SK-N-SH (cell line): ENCODE results near the gene TUBGCP5. TPM values are rescaled to one million over a fixed set of nuclear protein-coding genes. Genes with fewer than 3 reads are reported as not detected.

Experiments used
- CTCF ChIA-PET: fragments of 300-600, 350-600 bp; formaldehyde crosslinking; extraction: SDS; loops from one replicate; lab custom pipeline; 2021; lab: Yijun Ruan, JAX
- POLR2A ChIA-PET: fragments of 350-600 bp; sonication (Branson Sonifier 250); formaldehyde crosslinking; extraction: SDS; loops from one replicate; lab custom pipeline; 2020; ENCODE audit warnings: antibody characterized with exemption, inconsistent platforms; lab: Yijun Ruan, JAX
- DNase-seq: peaks from one replicate; pipeline ENCODE4 v3.0.0; 2012
- H2AFZ ChIP-seq: fragments of 200-600 bp; sonication (generic); 2 replicates; pipeline ENCODE4 v1.8.1; 2016; ENCODE audit warnings: antibody characterized with exemption, mild to moderate bottlenecking, low read depth
- H3F3A ChIP-seq: fragments of 200-600 bp; sonication (generic); replicated peaks from 2 replicates; pipeline ENCODE3; 2016; ENCODE audit warnings: antibody characterized with exemption, mild to moderate bottlenecking; ENCODE audit not compliant: insufficient read depth
- H3K27ac ChIP-seq, 2 experiments: fragments of 200-500 bp in 1 of 2; fragments of 200-600 bp in 1 of 2; sonication (Bioruptor generic) in 1 of 2; sonication (generic), shearing (Covaris generic) in 1 of 2; 2 replicates each; pipeline versions ENCODE4 v1.5.1 to v1.6.1; 2014 to 2016; ENCODE audit warnings: low read depth in 2 of 2, inconsistent platforms in 1 of 2, low read length in 1 of 2, mild to moderate bottlenecking in 1 of 2, mixed read lengths in 1 of 2
- H3K27me3 ChIP-seq: fragments of 200-600 bp; sonication (generic), shearing (Covaris generic); 2 replicates; pipeline ENCODE4 v1.6.1; 2016; ENCODE audit warnings: mixed run types; ENCODE audit not compliant: insufficient read depth
- H3K36me3 ChIP-seq, 2 experiments: fragments of 200-500 bp in 1 of 2; fragments of 200-600 bp in 1 of 2; sonication (Bioruptor generic) in 1 of 2; sonication (generic) in 1 of 2; replicated peaks in 1 of 2; 2 replicates each; pipeline versions ENCODE3 to v1.5.1; 2014 to 2016; ENCODE audit warnings: low read length in 1 of 2, mild to moderate bottlenecking in 1 of 2; ENCODE audit not compliant: insufficient read depth in 2 of 2, control insufficient read depth in 1 of 2
- H3K4me1 ChIP-seq, 2 experiments: fragments of 200-500 bp in 1 of 2; fragments of 200-600 bp in 1 of 2; sonication (Bioruptor generic) in 1 of 2; sonication (generic), shearing (Covaris generic) in 1 of 2; 2 replicates each; pipeline versions ENCODE4 v1.5.1 to v1.6.1; 2014 to 2016; ENCODE audit warnings: low read depth in 1 of 2, low read length in 1 of 2, mixed run types in 1 of 2; ENCODE audit not compliant: insufficient read depth in 2 of 2, control insufficient read depth in 1 of 2
- H3K4me2 ChIP-seq: fragments of 200-600 bp; sonication (generic), shearing (Covaris generic); 2 replicates; pipeline ENCODE4 v1.6.1; 2017; ENCODE audit warnings: mixed run types
- H3K4me3 ChIP-seq, 2 experiments: fragments of 200-500 bp in 1 of 2; fragments of 200-600 bp in 1 of 2; sonication (Bioruptor generic) in 1 of 2; sonication (generic), shearing (Covaris generic) in 1 of 2; 2 replicates each; pipeline versions ENCODE4 v1.5.1 to v1.8.1; 2014 to 2016; ENCODE audit warnings: low read depth in 2 of 2, inconsistent platforms in 1 of 2, low read length in 1 of 2, mild to moderate bottlenecking in 1 of 2, mixed read lengths in 1 of 2, moderate library complexity in 1 of 2
- H3K79me2 ChIP-seq: fragments of 200-600 bp; sonication (generic); 2 replicates; pipeline ENCODE4 v1.8.1; 2017; ENCODE audit warnings: mild to moderate bottlenecking; ENCODE audit not compliant: insufficient read depth
- H3K9ac ChIP-seq: fragments of 200-600 bp; sonication (generic); 2 replicates; pipeline ENCODE4 v1.6.1; 2017; ENCODE audit warnings: mixed run types
- H3K9me2 ChIP-seq: fragments of 200-600 bp; sonication (generic); 2 replicates; pipeline ENCODE4 v1.6.1; 2017; ENCODE audit warnings: mixed run types
- H3K9me3 ChIP-seq: fragments of 200-600 bp; sonication (generic); 2 replicates; pipeline ENCODE4 v1.6.1; 2017; ENCODE audit warnings: mixed run types, mild to moderate bottlenecking, moderate library complexity
- H4K20me1 ChIP-seq: fragments of 200-600 bp; sonication (generic); 2 replicates; pipeline ENCODE4 v1.6.1; 2017; ENCODE audit warnings: mild to moderate bottlenecking, mixed run types; ENCODE audit not compliant: insufficient read depth
- CHD2 ChIP-seq: fragments of 150-350 bp; IDR thresholded peaks from 2 replicates; pipeline ENCODE4 v1.6.1; 2018; ENCODE audit warnings: low read length; ENCODE audit not compliant: partially characterized antibody
- EZH2phosphoT487 ChIP-seq: fragments of 200-600 bp; sonication (generic); IDR thresholded peaks from 2 replicates; pipeline ENCODE4 v1.6.1; 2017; ENCODE audit warnings: low read depth, mixed run types, mild to moderate bottlenecking, antibody characterized with exemption, moderate library complexity, borderline replicate concordance
- FOSL2 ChIP-seq: IDR thresholded peaks from 2 replicates; pipeline ENCODE4 v1.4.0; 2012; ENCODE audit warnings: low read depth, mild to moderate bottlenecking, moderate library complexity, borderline replicate concordance
- GABPA ChIP-seq: IDR thresholded peaks from 2 replicates; pipeline ENCODE4 v1.4.0; 2012; ENCODE audit warnings: low read depth, mild to moderate bottlenecking
- MEF2A ChIP-seq: IDR thresholded peaks from 2 replicates; pipeline ENCODE4 v1.4.0; 2012; ENCODE audit warnings: low read depth, borderline replicate concordance
- NFIC ChIP-seq: IDR thresholded peaks from 2 replicates; pipeline ENCODE4 v1.4.0; 2012; ENCODE audit warnings: borderline replicate concordance
- POLR2AphosphoS5 ChIP-seq: IDR thresholded peaks from 2 replicates; pipeline ENCODE4 v1.6.1; 2012; ENCODE audit warnings: low read depth, low read length
- RAD21 ChIP-seq: IDR thresholded peaks from 2 replicates; pipeline ENCODE4 v1.6.1; 2012; ENCODE audit warnings: mild to moderate bottlenecking, low read length
- RFX5 ChIP-seq: IDR thresholded peaks from 2 replicates; pipeline ENCODE4 v1.6.1; 2012; ENCODE audit warnings: mild to moderate bottlenecking, improper control_type of control experiment, low read length
- RXRA ChIP-seq: IDR thresholded peaks from 2 replicates; pipeline ENCODE4 v1.4.0; 2012; ENCODE audit warnings: low read depth, mild to moderate bottlenecking, borderline replicate concordance
- SMC3 ChIP-seq: IDR thresholded peaks from 2 replicates; pipeline ENCODE4 v1.6.1; 2012; ENCODE audit warnings: low read depth, low read length, improper control_type of control experiment
- TEAD4 ChIP-seq: IDR thresholded peaks from 2 replicates; pipeline ENCODE4 v1.4.0; 2012; ENCODE audit warnings: mild to moderate bottlenecking, borderline replicate concordance; ENCODE audit not compliant: insufficient read depth
- WGBS: methylation state at CpG from one replicate; pipeline ENCODE4 v1.1.6; 2017; ENCODE audit warnings: low lambda C conversion rate; 5-methylcytosine and 5-hydroxymethylcytosine counted together
- polyA plus RNA-seq, 3 experiments: library from polyadenylated mRNA; depleted of rRNA; stranded (reverse); fragments of >200 nt; gene quantifications; 2 replicates each; pipeline ENCODE4 v1.2.3, GENCODE V29; 2012
- TF ChIP-seq, protein P1 (sequence below): IDR thresholded peaks from 2 replicates; pipeline ENCODE4; 2012
- TF ChIP-seq, protein P2 (sequence below): fragments of 200-600 bp; sonication (generic); IDR thresholded peaks from 2 replicates; pipeline ENCODE4 v1.6.1; 2017; ENCODE audit warnings: antibody characterized with exemption, mild to moderate bottlenecking, moderate library complexity
- TF ChIP-seq, protein P3 (sequence below): IDR thresholded peaks from 2 replicates; pipeline ENCODE4 v1.6.1; 2012; ENCODE audit warnings: mild to moderate bottlenecking, low read depth, low read length, moderate library complexity

The TUBGCP5 gene
- polyA plus RNA-seq, 1 of the 3 experiments (the other 2 are of a cell fraction), result 8.7 TPM

DNA sequence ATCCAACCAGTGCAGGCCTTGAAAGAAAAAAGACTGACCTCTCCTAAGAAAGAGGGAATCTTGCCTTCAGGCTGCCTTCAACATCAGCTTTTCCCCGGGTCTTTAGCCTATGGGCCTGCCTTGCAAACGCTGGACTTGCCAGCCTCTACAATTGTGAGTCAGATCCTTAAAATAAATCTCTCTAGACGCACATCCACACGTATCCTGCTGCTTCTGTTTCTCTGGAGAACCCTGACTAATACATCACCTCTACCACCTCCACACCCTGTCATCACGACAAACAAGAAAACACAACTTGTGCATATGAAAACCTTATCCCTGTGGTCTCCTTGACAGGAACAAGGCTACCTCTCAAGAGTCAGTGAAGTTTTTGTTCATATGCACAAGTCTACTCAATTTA, 71.0 kb downstream of the TUBGCP5 start:
- DNase-seq, result no peak
- peaks cover 0 to 13% of the 10 kb centered on the region in 2 experiments for H3K36me3 ChIP-seq
- H3K27me3 ChIP-seq, result no peaks in the 10 kb centered on the region
- H3K9me2 ChIP-seq, result no peaks in the 10 kb centered on the region
- H3K79me2 ChIP-seq, result peaks cover 96% of the 10 kb centered on the region
- ChIA-PET POLR2A (no interaction called here), CTCF (interaction anchor here (1.3 kb wide), 1 partner anchor 12 kb away, joined by 3 read pairs; the partner anchor contains the start of gene CYFIP1)
- H3K4me1 ChIP-seq, result peaks cover 7 to 12% of the 10 kb centered on the region in 2 experiments; a peak in 2 of 4 replicates
- peaks cover 97% of the 10 kb centered on the region for H4K20me1 ChIP-seq
- no peak overlapping the region for H2AFZ ChIP-seq
- H3K27ac ChIP-seq, result peak overlapping the region in 1 of 2 experiments; percentile 56; a peak in 2 of 4 replicates
- H3K4me2 ChIP-seq, result peak overlapping the region; percentile 40
- peaks cover 25% of the 10 kb centered on the region for H3F3A ChIP-seq
- TF ChIP-seq, protein P1, sequence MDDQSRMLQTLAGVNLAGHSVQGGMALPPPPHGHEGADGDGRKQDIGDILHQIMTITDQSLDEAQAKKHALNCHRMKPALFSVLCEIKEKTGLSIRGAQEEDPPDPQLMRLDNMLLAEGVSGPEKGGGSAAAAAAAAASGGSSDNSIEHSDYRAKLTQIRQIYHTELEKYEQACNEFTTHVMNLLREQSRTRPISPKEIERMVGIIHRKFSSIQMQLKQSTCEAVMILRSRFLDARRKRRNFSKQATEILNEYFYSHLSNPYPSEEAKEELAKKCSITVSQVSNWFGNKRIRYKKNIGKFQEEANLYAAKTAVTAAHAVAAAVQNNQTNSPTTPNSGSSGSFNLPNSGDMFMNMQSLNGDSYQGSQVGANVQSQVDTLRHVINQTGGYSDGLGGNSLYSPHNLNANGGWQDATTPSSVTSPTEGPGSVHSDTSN, result peak; percentile 51
- peak; percentile 66; the same call in 1 of the 2 replicates for TF ChIP-seq MEF2A
- TF ChIP-seq GABPA, result no peak
- no peak for TF ChIP-seq CHD2
- no peak for TF ChIP-seq POLR2AphosphoS5
- TF ChIP-seq, protein P2, sequence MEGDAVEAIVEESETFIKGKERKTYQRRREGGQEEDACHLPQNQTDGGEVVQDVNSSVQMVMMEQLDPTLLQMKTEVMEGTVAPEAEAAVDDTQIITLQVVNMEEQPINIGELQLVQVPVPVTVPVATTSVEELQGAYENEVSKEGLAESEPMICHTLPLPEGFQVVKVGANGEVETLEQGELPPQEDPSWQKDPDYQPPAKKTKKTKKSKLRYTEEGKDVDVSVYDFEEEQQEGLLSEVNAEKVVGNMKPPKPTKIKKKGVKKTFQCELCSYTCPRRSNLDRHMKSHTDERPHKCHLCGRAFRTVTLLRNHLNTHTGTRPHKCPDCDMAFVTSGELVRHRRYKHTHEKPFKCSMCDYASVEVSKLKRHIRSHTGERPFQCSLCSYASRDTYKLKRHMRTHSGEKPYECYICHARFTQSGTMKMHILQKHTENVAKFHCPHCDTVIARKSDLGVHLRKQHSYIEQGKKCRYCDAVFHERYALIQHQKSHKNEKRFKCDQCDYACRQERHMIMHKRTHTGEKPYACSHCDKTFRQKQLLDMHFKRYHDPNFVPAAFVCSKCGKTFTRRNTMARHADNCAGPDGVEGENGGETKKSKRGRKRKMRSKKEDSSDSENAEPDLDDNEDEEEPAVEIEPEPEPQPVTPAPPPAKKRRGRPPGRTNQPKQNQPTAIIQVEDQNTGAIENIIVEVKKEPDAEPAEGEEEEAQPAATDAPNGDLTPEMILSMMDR, result no peak
- peak; percentile 54; the same call in 1 of the 2 replicates for TF ChIP-seq FOSL2
- TF ChIP-seq, all 33 proteins: peak for 3
- 21% methylated on average over 5 of the region's 5 CpGs for WGBS
- Histone ChIP-seq H3K4me3 (no peak overlapping the region), H3K9ac (no peak overlapping the region), H3K9me3 (peaks cover 10% of the 10 kb centered on the region; the same call in 1 of the 2 replicates)

DNA sequence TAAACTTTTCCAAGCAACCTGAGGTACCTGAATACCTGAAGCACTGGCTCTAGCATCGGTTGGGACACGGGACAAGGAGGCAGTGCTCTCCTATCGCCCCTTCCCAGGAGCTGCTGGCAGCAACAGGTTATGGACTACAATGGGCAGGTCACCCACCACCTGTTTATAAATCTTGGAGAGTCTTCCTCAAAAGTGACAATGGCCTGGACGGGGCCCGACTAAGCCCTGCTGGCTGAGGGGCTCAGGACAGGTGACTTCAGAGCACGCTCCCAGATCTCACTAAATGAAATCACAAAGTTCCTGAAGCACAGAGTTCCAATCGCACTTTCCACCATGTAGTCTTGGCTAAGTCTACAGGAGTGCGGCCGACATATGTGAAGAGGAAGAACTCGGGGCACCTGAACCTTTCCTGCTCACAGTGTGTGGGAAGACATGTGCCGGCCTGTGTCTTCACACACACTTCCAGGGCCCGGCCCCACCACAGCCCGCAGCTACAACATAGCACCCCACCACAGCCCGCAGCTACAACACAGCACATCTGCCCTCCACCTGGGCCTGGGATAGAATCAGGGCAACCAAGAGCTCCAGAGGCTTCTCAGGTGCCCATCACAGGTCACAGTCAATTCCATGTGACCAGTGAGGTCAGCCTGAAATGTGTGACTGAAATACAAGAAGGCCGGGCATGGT, 72.1 kb downstream of the TUBGCP5 start:
- Histone ChIP-seq H3F3A (peaks cover 25% of the 10 kb centered on the region), H3K36me3 (peaks cover 0 to 13% of the 10 kb centered on the region in 2 experiments), H2AFZ (no peak overlapping the region), H3K4me2 (no peak overlapping the region), H3K9me3 (peaks cover 10% of the 10 kb centered on the region; the same call in 1 of the 2 replicates), H3K4me1 (peaks cover 9 to 15% of the 10 kb centered on the region in 2 experiments; a peak in 3 of 4 replicates), H4K20me1 (peaks cover 97% of the 10 kb centered on the region), H3K79me2 (peaks cover 96% of the 10 kb centered on the region), H3K27me3 (no peaks in the 10 kb centered on the region), H3K4me3 (no peak overlapping the region), H3K27ac (peak overlapping the region in 1 of 2 experiments; percentile 56; a peak in 2 of 4 replicates), H3K9me2 (no peaks in the 10 kb centered on the region), H3K9ac (no peak overlapping the region)
- WGBS, result 95% methylated on average over 12 of the region's 15 CpGs
- ChIA-PET POLR2A (no interaction called here), CTCF (interaction anchor here (1.3 kb wide), 1 partner anchor 12 kb away, joined by 3 read pairs; no protein-coding TSS in a partner anchor)
- DNase-seq, result no peak
- TF ChIP-seq CHD2 (no peak), SMC3 (no peak), EZH2phosphoT487 (no peak), RFX5 (no peak), NFIC (no peak), TEAD4 (no peak), RAD21 (no peak), RXRA (no peak)
- TF ChIP-seq, protein P3, sequence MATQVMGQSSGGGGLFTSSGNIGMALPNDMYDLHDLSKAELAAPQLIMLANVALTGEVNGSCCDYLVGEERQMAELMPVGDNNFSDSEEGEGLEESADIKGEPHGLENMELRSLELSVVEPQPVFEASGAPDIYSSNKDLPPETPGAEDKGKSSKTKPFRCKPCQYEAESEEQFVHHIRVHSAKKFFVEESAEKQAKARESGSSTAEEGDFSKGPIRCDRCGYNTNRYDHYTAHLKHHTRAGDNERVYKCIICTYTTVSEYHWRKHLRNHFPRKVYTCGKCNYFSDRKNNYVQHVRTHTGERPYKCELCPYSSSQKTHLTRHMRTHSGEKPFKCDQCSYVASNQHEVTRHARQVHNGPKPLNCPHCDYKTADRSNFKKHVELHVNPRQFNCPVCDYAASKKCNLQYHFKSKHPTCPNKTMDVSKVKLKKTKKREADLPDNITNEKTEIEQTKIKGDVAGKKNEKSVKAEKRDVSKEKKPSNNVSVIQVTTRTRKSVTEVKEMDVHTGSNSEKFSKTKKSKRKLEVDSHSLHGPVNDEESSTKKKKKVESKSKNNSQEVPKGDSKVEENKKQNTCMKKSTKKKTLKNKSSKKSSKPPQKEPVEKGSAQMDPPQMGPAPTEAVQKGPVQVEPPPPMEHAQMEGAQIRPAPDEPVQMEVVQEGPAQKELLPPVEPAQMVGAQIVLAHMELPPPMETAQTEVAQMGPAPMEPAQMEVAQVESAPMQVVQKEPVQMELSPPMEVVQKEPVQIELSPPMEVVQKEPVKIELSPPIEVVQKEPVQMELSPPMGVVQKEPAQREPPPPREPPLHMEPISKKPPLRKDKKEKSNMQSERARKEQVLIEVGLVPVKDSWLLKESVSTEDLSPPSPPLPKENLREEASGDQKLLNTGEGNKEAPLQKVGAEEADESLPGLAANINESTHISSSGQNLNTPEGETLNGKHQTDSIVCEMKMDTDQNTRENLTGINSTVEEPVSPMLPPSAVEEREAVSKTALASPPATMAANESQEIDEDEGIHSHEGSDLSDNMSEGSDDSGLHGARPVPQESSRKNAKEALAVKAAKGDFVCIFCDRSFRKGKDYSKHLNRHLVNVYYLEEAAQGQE, result no peak
- TF ChIP-seq, protein P2, result no peak
